Measurements from ENCODE around the gene MARVELD3.
"Not testable (repeated sequence)": the region's sequence is repeated elsewhere in the genome, so short reads cannot be mapped to it uniquely, and the experiment has no call there.

MARVELD3 gene

DNA sequence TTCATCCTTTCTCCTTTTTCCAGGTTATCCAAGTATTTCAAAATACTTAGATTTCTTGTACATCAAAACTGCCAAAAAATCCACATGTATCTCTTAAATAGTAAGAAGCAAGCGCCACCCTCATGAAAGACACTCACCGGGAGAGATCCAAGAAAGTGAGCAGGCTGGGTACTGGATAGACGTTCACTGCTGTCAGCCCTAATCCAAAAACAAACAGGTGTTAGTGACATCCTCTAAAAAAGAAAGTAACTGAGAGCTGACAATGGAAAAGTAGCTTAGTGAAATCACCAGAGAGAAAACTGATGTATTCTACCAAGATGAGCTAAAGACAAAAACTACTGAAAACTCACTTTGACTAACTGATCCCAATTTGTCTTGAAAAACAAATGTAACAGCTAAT lies 46.1 kb downstream of the MARVELD3 start:
- DNase-seq (ENCODE audit: low read depth): no peak
- TF ChIP-seq, protein P1, sequence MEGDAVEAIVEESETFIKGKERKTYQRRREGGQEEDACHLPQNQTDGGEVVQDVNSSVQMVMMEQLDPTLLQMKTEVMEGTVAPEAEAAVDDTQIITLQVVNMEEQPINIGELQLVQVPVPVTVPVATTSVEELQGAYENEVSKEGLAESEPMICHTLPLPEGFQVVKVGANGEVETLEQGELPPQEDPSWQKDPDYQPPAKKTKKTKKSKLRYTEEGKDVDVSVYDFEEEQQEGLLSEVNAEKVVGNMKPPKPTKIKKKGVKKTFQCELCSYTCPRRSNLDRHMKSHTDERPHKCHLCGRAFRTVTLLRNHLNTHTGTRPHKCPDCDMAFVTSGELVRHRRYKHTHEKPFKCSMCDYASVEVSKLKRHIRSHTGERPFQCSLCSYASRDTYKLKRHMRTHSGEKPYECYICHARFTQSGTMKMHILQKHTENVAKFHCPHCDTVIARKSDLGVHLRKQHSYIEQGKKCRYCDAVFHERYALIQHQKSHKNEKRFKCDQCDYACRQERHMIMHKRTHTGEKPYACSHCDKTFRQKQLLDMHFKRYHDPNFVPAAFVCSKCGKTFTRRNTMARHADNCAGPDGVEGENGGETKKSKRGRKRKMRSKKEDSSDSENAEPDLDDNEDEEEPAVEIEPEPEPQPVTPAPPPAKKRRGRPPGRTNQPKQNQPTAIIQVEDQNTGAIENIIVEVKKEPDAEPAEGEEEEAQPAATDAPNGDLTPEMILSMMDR (IDR thresholded peaks at IDR 0.05; ENCODE audit: insufficient read depth, low read depth, low read length, missing control alignments): no peak
- H3K4me3 ChIP-seq (ENCODE audit: low read depth, low read length): no peak overlapping the region

DNA sequence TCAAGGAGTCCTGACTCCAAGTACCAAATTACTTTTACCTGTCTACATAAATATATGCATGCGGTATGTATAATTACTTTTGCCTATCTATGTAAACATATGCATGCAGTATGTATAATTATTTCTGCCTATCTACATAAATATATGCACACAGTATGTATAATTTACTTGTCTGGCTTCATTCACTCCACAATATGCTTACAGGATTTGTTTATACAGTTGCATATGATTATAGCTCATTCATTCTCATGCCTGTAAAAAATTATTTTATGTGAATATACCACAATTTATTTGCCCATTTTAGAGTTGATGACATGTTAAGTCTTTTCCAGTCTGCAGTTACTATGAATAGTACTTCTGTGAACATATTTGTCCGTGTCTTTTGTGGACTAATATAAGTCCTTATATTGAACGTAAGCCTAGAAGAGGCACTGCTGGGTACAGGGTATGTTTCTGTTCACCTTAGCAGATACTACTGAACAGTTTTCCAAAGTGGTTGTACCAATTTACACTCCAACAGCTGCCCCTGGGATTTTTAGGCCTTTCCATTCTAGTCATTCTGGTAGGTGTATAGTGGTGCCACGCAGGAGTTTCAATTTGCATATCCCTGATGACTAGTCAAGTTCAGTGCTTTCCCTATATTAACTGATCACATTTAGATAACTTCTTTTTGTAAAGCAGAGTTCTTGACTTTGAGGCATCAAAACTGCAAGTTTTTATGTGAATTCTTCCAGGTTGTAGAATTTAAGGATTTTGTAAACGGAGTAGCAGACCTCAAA lies 47.0 kb downstream of the MARVELD3 start:
- DNase-seq (ENCODE audit: low read depth): peak; percentile 18

DNA sequence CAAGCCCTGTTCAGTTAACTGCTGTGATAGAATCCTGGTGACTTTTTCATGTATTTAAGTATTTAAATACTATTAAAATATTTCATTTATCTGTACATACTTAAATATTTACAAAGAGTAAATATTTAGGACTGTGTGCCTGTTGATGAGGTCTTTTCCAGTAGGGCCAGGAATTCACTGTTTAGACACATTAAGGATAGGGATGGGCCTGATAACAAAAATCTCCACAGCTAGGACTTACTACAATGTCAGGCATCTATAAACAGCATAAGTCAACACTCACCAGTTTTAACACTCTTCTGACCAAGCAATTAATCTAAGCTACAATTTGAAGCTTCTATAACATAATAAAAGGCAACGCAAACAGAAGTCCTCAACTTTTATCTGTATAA lies 47.6 kb downstream of the MARVELD3 start:
- TF ChIP-seq, protein P1 (IDR thresholded peaks at IDR 0.05; ENCODE audit: insufficient read depth, low read depth, low read length, missing control alignments): no peak
- DNase-seq (ENCODE audit: low read depth): no peak
- no peak overlapping the region for H3K4me3 ChIP-seq (ENCODE audit: low read depth, low read length)

More for the DNA sequence above, 47.0 kb downstream of the MARVELD3 start:
- TF ChIP-seq, protein P1 (IDR thresholded peaks at IDR 0.05; ENCODE audit: insufficient read depth, low read depth, low read length, missing control alignments): no peak
- H3K4me3 ChIP-seq (ENCODE audit: low read depth, low read length): no peak overlapping the region

DNA sequence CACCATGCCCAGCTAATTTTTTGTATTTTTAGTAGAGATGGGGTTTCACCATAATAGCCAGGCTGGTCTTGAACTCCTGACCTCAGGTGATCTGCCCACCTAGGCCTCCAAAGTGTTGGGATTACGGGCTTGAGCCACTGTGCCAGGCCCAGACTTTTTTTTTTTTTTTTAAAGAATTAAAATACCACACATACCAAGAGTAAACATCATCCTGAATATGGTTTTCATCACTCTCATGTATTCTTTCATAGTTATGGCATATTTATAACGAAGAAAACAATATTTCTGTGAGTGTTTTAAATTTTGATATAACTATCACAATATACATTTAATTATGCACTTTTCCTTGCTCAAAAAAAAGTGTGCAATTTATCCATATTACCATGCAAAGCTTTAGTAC lies 48.2 kb downstream of the MARVELD3 start:
- TF ChIP-seq, protein P1 (IDR thresholded peaks at IDR 0.05; ENCODE audit: insufficient read depth, low read depth, low read length, missing control alignments): no peak
- no peak for DNase-seq (ENCODE audit: low read depth)
- no peak overlapping the region for H3K4me3 ChIP-seq (ENCODE audit: low read depth, low read length)

DNA sequence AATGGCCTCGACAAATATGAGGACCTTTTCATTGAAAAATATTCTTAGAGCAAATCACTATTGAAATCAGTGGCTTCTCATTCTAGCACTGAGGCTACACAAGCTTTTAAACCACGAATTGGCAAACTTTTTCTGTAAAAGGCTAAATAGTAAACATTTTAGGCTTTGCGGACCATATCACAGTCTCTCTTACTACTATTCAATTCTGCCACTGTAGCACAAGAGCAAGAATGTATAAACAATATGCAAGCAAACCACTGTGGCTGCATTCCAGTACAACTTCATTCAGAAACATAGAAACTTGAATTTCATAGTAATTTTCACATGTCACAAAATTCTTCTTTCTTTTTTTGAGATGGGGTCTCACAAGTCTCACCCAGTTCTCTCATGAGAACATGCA lies 49.4 kb downstream of the MARVELD3 start:
- TF ChIP-seq, protein P1 (IDR thresholded peaks at IDR 0.05; ENCODE audit: insufficient read depth, low read depth, low read length, missing control alignments): no peak

DNA sequence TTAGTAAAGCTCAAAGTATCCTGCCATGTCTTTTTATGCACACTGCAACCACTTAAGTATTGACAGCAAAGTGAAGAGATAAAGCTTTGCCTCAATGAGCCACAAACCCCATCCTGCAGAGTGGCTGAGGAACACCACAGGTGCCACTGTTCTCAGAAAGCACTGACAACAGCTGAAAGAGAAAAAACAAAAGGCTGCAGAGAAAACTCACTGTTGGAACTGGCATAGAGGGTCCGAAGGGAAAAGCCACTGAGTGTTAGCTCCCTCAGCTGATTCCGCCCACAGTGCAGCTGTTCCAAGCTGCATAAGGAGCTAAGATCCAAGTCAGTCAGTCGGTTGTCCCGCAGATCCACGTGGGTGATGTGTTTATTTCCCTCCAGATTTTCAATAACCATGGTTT lies 50.3 kb downstream of the MARVELD3 start:
- TF ChIP-seq, protein P1 (IDR thresholded peaks at IDR 0.05; ENCODE audit: insufficient read depth, low read depth, low read length, missing control alignments): no peak
- H3K4me3 ChIP-seq (ENCODE audit: low read depth, low read length): no peak overlapping the region
- DNase-seq (ENCODE audit: low read depth): no peak

More for the DNA sequence above, 49.4 kb downstream of the MARVELD3 start:
- H3K4me3 ChIP-seq (ENCODE audit: low read depth, low read length): no peak overlapping the region
- no peak for DNase-seq (ENCODE audit: low read depth)

DNA sequence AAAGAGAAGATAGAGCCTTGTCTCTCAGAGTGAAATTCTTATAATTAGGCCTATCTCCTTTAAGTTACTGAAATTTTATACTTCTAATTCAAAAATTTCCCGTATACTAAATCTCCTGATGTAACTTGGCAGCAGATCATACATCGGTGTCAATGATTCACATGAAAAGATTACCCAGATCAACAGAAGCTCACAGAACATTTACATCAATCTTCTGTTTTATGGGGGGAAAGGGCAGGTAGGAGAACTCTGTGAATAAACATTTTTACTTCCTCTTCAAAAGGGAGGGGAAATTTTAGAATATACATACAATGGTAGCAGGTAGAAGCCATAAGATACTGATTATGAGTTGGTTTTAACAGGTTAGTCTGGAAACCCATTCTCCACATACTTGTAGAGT lies 55.4 kb downstream of the MARVELD3 start:
- DNase-seq (ENCODE audit: low read depth): no peak
- TF ChIP-seq, protein P1 (IDR thresholded peaks at IDR 0.05; ENCODE audit: insufficient read depth, low read depth, low read length, missing control alignments): no peak
- no peak overlapping the region for H3K4me3 ChIP-seq (ENCODE audit: low read depth, low read length)

DNA sequence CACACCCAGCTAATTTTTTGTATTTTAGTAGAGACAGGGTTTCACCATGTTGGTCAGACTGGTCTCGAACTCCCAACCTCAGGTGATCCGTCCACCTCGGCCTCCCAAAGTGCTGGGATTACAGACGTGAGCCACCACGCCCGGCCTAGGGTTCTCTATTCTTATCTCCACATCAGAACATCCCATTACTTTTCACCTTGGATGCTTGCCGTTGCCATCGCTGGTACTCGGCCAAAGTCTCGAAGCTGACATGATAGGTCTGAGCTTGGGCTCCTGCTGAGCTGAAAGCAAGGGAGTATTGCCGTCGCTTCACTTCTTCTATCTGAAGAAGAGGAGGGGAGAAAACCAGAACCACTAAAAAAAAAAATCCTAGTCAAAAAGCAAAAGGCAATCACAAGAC lies 58.3 kb downstream of the MARVELD3 start:
- DNase-seq (ENCODE audit: low read depth); H3K4me3 ChIP-seq (ENCODE audit: low read depth, low read length): not testable (repeated sequence)

Measured in GM12865 (cell line).